Upper lobe of left lung (tissue), 6 donors: ENCODE measurements around the gene ST3GAL3. TPM values are rescaled to one million over a fixed set of nuclear protein-coding genes. Genes with fewer than 3 reads are reported as not detected.

ENCODE experiments used
- ATAC-seq, 2 donors: fragments of 200-7000 bp; cut with Tn5 transposase; one replicate each; pipeline ENCODE4 v1.9.1; 2022; ENCODE audit warnings: mild to moderate bottlenecking in 2 of 2, moderate library complexity in 2 of 2; ENCODE audit not compliant: low FRiP score in 2 of 2
- DNase-seq, 2 donors: peaks; one replicate each; pipeline ENCODE4 v3.0.0-alpha.2; 2019 to 2020
- H3K27ac ChIP-seq, 4 donors: fragments of 200-600 bp; sonication (generic); one replicate each; pipeline ENCODE4 v1.5.1; 2016 to 2019
- H3K27me3 ChIP-seq, 4 donors: fragments of 200-600 bp; sonication (generic); one replicate each; pipeline ENCODE4 v1.5.1; 2017 to 2019
- H3K36me3 ChIP-seq, 4 donors: fragments of 200-600 bp; sonication (generic); one replicate each; pipeline ENCODE4 v1.5.1; 2016 to 2019
- H3K4me1 ChIP-seq, 4 donors: fragments of 200-600 bp; sonication (generic); one replicate each; pipeline ENCODE4 v1.5.1; 2018 to 2019
- H3K4me3 ChIP-seq, 4 donors: fragments of 200-600 bp; sonication (generic); one replicate each; pipeline ENCODE4 v1.5.1; 2017 to 2019; ENCODE audit warnings: mild to moderate bottlenecking in 2 of 4, moderate library complexity in 1 of 4
- H3K9me3 ChIP-seq, 4 donors: fragments of 200-600 bp; sonication (generic); one replicate each; pipeline ENCODE4 v1.5.1; 2018 to 2019
- CTCF ChIP-seq, 6 experiments: fragments of 450-650 bp in 4 of 6; fragments of 200-600 bp in 2 of 6; sonication (generic) in 2 of 6; IDR thresholded peaks; one replicate each; pipeline ENCODE4 v1.5.1; 2016 to 2019; ENCODE audit warnings: antibody characterized with exemption in 6 of 6
- EP300 ChIP-seq, 4 donors: sonication (generic); formaldehyde crosslinking; IDR thresholded peaks; one replicate each; pipeline ENCODE4 v1.5.1; 2017; ENCODE audit warnings: antibody characterized with exemption in 4 of 4, control low read depth in 2 of 4
- POLR2A ChIP-seq, 4 donors: fragments of 450-650 bp; IDR thresholded peaks; one replicate each; pipeline ENCODE4 v1.5.1; 2016 to 2017; ENCODE audit warnings: antibody characterized with exemption in 4 of 4, mild to moderate bottlenecking in 2 of 4
- POLR2AphosphoS5 ChIP-seq, 2 donors: sonication (generic); formaldehyde crosslinking; IDR thresholded peaks; one replicate each; pipeline ENCODE4 v1.5.1; 2017; ENCODE audit warnings: antibody characterized with exemption in 2 of 2
- WGBS, 2 donors: methylation state at CpG; one replicate each; pipeline ENCODE4 v1.1.5; 2017 to 2018; 5-methylcytosine and 5-hydroxymethylcytosine counted together
- total RNA-seq, 6 donors: library from RNA; depleted of rRNA in 4 of 6; stranded (reverse); fragments of >200 nt in 4 of 6; gene quantifications; one replicate each; pipeline versions ENCODE4 v1.1.0 to v1.2.1, GENCODE V29; 2016 to 2021
- donor health status: DM: no; HTN: no; CAD: no; lungs with moderate emphysema.
- donor health status: DM: no; HTN: yes; CAD: no; lungs with severe emphysema.

The ST3GAL3 gene
- total RNA-seq, 6 donors from 2014 or later, result 14.4 to 46.1 (median 19.2) TPM

DNA sequence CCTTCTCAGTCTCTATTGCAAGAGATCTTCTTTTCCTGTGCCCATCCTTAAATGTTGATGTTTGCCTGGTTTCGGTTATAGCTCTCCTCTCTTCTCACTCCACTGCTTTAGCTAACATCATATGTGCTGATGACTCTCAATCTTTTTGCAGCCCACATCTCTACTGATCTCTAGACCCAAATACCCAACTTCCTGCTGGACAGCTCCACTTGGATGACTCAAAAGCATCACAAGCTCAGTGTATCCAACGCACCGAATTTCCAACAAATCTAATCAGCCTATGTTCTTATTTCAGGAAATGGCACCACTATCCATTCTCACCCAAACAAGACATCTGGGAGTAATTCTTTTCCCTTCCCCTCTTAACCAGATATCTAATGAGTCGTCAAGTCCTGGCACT lies 147.1 kb downstream of the ST3GAL3 start:
- 93 to 98% methylated on average over 4 of the region's 4 CpGs for WGBS, 2 donors

GRCh38 chr1:43856188-43856587 lies 148.9 kb downstream of the ST3GAL3 start:
- peaks cover 7 to 24% (median 18%) of the 10 kb centered on the region in 4 donors for H3K4me1 ChIP-seq
- ATAC-seq, result no peak

More for the DNA sequence above, 147.1 kb downstream of the ST3GAL3 start:
- Histone ChIP-seq H3K27me3 (no peaks in the 10 kb centered on the region), H3K9me3 (no peaks in the 10 kb centered on the region), H3K36me3 (no peaks in the 10 kb centered on the region), H3K4me1 (peaks cover 7 to 21% (median 16%) of the 10 kb centered on the region in 4 donors), H3K27ac (no peak overlapping the region), H3K4me3 (no peak overlapping the region)
- no peak for TF ChIP-seq EP300 (IDR thresholded peaks at IDR 0.05)
- no peak for ATAC-seq
- no peak for DNase-seq

GRCh38 chr1:43857163-43857562 lies 149.8 kb downstream of the ST3GAL3 start:
- no peak for DNase-seq
- Histone ChIP-seq H3K27ac (no peak overlapping the region), H3K4me1 (peaks cover 7 to 25% (median 21%) of the 10 kb centered on the region in 4 donors), H3K36me3 (no peaks in the 10 kb centered on the region), H3K9me3 (no peaks in the 10 kb centered on the region), H3K4me3 (no peak overlapping the region), H3K27me3 (no peaks in the 10 kb centered on the region)
- TF ChIP-seq POLR2A (IDR thresholded peaks at IDR 0.05), result no peak
- TF ChIP-seq EP300 (IDR thresholded peaks at IDR 0.05), result no peak
- ATAC-seq, result no peak

More at GRCh38 chr1:43856188-43856587, 148.9 kb downstream of the ST3GAL3 start:
- no peaks in the 10 kb centered on the region for H3K9me3 ChIP-seq
- no peak overlapping the region for H3K4me3 ChIP-seq
- H3K27ac ChIP-seq, result no peak overlapping the region
- H3K36me3 ChIP-seq, result no peaks in the 10 kb centered on the region
- no peaks in the 10 kb centered on the region for H3K27me3 ChIP-seq
- 98% methylated on average over 5 of the region's 5 CpGs for WGBS, 2 donors
- no peak for DNase-seq
- TF ChIP-seq EP300 (IDR thresholded peaks at IDR 0.05) (no peak), CTCF (IDR thresholded peaks at IDR 0.05) (no peak), POLR2A (IDR thresholded peaks at IDR 0.05) (no peak), POLR2AphosphoS5 (IDR thresholded peaks at IDR 0.05) (no peak)

- no peak overlapping the region for H3K27ac ChIP-seq
- ATAC-seq (peak; percentile 60 to 92), DNase-seq (peak in 1 of 2 donors; percentile 75)
Measured at GRCh38 chr1:43858324-43858723, 151.0 kb downstream of the ST3GAL3 start.

GRCh38 chr1:43861337-43861736 lies 154.0 kb downstream of the ST3GAL3 start:
- DNase-seq, result no peak
- H3K4me3 ChIP-seq, result no peak overlapping the region
- H3K36me3 ChIP-seq, result no peaks in the 10 kb centered on the region
- TF ChIP-seq POLR2A (IDR thresholded peaks at IDR 0.05) (no peak), POLR2AphosphoS5 (IDR thresholded peaks at IDR 0.05) (no peak), CTCF (IDR thresholded peaks at IDR 0.05) (no peak), EP300 (IDR thresholded peaks at IDR 0.05) (no peak)
- ATAC-seq, result no peak
- no peak overlapping the region for H3K27ac ChIP-seq
- peaks cover 0 to 16% (median 12%) of the 10 kb centered on the region in 4 donors for H3K4me1 ChIP-seq
- no peaks in the 10 kb centered on the region for H3K9me3 ChIP-seq
- 76 to 83% methylated on average over 3 of the region's 3 CpGs for WGBS, 2 donors
- no peaks in the 10 kb centered on the region for H3K27me3 ChIP-seq

More at GRCh38 chr1:43858324-43858723, 151.0 kb downstream of the ST3GAL3 start:
- Histone ChIP-seq H3K9me3 (no peaks in the 10 kb centered on the region), H3K4me1 (peaks cover 2 to 23% (median 16%) of the 10 kb centered on the region in 4 donors), H3K36me3 (no peaks in the 10 kb centered on the region), H3K4me3 (no peak overlapping the region), H3K27me3 (no peaks in the 10 kb centered on the region)
- WGBS, 2 donors, result 52% methylated on average over 2 of the region's 2 CpGs; no CpG with 5 or more reads in 1 of the 2 donors
- TF ChIP-seq CTCF (IDR thresholded peaks at IDR 0.05) (no peak), EP300 (IDR thresholded peaks at IDR 0.05) (no peak), POLR2A (IDR thresholded peaks at IDR 0.05) (no peak), POLR2AphosphoS5 (IDR thresholded peaks at IDR 0.05) (no peak)
